ENCODE results near the gene ADGRA1.

GRCh38 chr10:133072196-133072595, 15.5 kb upstream of the ADGRA1 start:
- TF ChIP-seq CTCF (IDR thresholded peaks at IDR 0.05; ENCODE audit: low read depth, low read length) (no peak), EZH2phosphoT487 (IDR thresholded peaks at IDR 0.05; ENCODE audit: low read depth) (no peak)
